Measurements from ENCODE around the gene CCT8L2. TPM values are rescaled to one million over a fixed set of nuclear protein-coding genes. Genes with fewer than 3 reads are reported as not detected.
"Not testable (repeated sequence)": the region's sequence is repeated elsewhere in the genome, so short reads cannot be mapped to it uniquely, and the experiment has no call there.

The CCT8L2 gene
- total RNA-seq, 1 experiment from 2014 or later = not detected

DNA sequence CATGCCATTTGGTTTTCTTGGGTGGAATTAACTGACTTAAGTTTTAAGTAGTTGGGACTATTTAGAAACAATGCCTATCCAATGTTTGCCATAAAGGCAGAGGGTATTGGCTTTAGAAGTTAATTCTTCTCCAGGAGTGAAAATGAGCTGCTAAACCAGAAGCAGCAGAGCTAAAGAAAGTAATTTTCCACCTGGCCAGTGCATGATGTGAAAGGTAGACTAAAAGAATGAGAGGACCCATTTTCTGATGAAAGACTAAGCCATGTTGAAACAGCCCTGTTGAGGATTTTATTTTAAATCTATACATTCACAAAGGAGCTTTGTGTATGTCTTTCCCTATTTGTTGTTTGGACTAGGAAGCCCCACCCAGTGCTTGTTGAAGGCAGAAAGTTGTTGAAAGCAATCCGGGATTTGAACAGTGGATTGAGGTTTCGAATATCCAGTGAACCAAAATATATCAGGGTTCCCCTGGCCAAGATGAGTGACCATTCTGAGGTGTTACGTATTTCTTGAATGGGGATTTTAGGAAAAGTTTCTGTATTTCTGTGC lies 23.9 kb upstream of the CCT8L2 start:
- CTCF ChIA-PET; H3K36me3 ChIP-seq (ENCODE audit: insufficient read depth, low read length, poor library complexity, severe bottlenecking); BruUV-seq (replicated peaks); DNase-seq (ENCODE audit: low spot score); POLR2A ChIA-PET (ENCODE audit: low non-redundant PET); H3K9me3 ChIP-seq (ENCODE audit: low read depth, low read length, poor library complexity, severe bottlenecking); H3K4me1 ChIP-seq (ENCODE audit: insufficient read depth, low read length, poor library complexity, severe bottlenecking); H3K27ac ChIP-seq (ENCODE audit: low read depth, low read length, poor library complexity, severe bottlenecking); intact Hi-C loops (cut with micrococcal nuclease; ENCODE audit: unreplicated experiment); H3K4me3 ChIP-seq (ENCODE audit: low read depth, low read length, poor library complexity, severe bottlenecking); H3K27me3 ChIP-seq (replicated peaks; ENCODE audit: insufficient read depth, low read depth, low read length, poor library complexity): not testable (repeated sequence)

DNA sequence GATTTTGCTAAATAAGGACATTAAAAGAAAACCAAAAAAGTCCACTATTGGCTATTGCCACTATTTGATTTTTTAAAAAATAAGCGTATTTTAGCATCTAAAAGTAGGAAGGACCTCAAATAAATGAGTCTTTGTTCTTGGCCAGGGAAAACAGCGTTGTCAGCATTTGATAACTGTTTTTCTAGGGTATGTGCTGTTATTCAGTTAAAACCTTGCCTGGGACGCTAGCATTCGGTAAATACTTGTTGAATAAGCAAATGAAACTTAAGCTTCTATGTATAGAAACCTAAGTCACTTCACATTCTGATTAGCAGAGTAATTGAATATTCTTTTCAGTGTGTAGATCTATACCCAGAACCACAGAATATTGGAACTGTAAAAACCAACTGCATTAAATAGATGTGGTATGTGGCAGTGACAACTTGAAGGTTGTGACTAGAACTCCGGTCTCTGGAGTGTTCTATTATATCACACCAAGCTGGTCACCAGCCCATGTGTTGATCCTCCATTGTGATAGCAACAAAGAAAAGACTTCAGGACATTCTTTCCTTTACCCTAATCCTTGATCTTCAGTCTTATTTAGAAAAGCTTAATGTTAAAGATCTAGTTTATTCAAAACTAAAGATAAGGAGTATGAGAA lies 23.1 kb upstream of the CCT8L2 start:
- H3K36me3 ChIP-seq (ENCODE audit: insufficient read depth, low read length, poor library complexity, severe bottlenecking); H3K4me3 ChIP-seq (ENCODE audit: low read depth, low read length, poor library complexity, severe bottlenecking); CTCF ChIA-PET; DNase-seq (ENCODE audit: low spot score); BruUV-seq (replicated peaks); H3K27me3 ChIP-seq (replicated peaks; ENCODE audit: insufficient read depth, low read depth, low read length, poor library complexity); POLR2A ChIA-PET (ENCODE audit: low non-redundant PET); H3K4me1 ChIP-seq (ENCODE audit: insufficient read depth, low read length, poor library complexity, severe bottlenecking); intact Hi-C loops (cut with micrococcal nuclease; ENCODE audit: unreplicated experiment); H3K27ac ChIP-seq (ENCODE audit: low read depth, low read length, poor library complexity, severe bottlenecking); H3K9me3 ChIP-seq (ENCODE audit: low read depth, low read length, poor library complexity, severe bottlenecking): not testable (repeated sequence)

DNA sequence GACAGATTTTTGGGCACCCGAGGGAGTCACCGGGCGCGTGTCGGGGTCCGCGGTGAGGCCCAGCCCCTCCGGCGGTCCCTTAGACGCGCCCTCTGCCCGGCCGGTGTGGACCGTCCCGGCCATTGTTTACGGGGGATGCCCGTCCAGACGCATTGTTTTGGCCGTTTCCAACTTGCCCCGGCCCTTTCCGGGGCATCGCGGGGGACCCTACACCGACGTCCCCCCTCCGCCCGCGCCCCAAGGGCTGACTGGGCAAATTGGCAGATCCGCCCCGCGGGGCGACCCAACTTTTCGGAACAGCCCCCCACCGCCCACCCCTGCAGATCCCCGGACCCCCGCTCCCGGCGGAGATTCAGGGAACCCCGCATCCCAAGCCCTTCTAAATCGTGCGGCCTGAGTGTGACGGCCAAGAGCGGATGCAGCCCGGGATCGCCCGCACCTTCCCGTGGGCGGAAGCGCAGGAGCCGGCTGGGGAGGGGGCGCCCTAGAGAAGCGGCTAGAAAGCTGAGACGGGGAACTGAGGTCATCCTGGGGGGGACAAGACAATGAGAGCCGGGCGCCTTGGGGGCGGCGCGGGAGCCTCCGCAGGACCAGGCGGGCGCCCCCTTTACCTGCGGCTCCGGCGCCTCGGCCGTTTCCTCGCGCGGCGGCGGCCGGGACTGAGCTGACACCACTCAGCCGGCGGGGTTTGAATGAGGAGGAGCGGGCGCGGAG lies 17.1 kb upstream of the CCT8L2 start:
- POLR2A ChIA-PET (ENCODE audit: low non-redundant PET) = no interaction called here
- DNase-seq (ENCODE audit: low spot score) = no peak
- CTCF ChIA-PET = no interaction called here
- H3K27me3 ChIP-seq (replicated peaks; ENCODE audit: insufficient read depth, low read depth, low read length, poor library complexity) = no peaks in the 10 kb centered on the region
- no peak overlapping the region for H3K4me3 ChIP-seq (ENCODE audit: low read depth, low read length, poor library complexity, severe bottlenecking)
- TF ChIP-seq, protein P1, sequence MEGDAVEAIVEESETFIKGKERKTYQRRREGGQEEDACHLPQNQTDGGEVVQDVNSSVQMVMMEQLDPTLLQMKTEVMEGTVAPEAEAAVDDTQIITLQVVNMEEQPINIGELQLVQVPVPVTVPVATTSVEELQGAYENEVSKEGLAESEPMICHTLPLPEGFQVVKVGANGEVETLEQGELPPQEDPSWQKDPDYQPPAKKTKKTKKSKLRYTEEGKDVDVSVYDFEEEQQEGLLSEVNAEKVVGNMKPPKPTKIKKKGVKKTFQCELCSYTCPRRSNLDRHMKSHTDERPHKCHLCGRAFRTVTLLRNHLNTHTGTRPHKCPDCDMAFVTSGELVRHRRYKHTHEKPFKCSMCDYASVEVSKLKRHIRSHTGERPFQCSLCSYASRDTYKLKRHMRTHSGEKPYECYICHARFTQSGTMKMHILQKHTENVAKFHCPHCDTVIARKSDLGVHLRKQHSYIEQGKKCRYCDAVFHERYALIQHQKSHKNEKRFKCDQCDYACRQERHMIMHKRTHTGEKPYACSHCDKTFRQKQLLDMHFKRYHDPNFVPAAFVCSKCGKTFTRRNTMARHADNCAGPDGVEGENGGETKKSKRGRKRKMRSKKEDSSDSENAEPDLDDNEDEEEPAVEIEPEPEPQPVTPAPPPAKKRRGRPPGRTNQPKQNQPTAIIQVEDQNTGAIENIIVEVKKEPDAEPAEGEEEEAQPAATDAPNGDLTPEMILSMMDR (conservative IDR thresholded peaks at IDR 0.05; ENCODE audit: low read depth, low read length) = no peak
- TF ChIP-seq EZH2 (IDR thresholded peaks at IDR 0.05; ENCODE audit: borderline replicate concordance, low read depth, low read length, poor library complexity, severe bottlenecking) = no peak
- H3K9me3 ChIP-seq (ENCODE audit: low read depth, low read length, poor library complexity, severe bottlenecking) = no peaks in the 10 kb centered on the region
- intact Hi-C loops (cut with micrococcal nuclease; ENCODE audit: unreplicated experiment) = no loop called here
- H3K27ac ChIP-seq (ENCODE audit: low read depth, low read length, poor library complexity, severe bottlenecking) = no peak overlapping the region
- no peaks in the 10 kb centered on the region for H3K4me1 ChIP-seq (ENCODE audit: insufficient read depth, low read length, poor library complexity, severe bottlenecking)
- H3K36me3 ChIP-seq (ENCODE audit: insufficient read depth, low read length, poor library complexity, severe bottlenecking) = no peaks in the 10 kb centered on the region
- no TSS peak for BruUV-seq (replicated peaks)

DNA sequence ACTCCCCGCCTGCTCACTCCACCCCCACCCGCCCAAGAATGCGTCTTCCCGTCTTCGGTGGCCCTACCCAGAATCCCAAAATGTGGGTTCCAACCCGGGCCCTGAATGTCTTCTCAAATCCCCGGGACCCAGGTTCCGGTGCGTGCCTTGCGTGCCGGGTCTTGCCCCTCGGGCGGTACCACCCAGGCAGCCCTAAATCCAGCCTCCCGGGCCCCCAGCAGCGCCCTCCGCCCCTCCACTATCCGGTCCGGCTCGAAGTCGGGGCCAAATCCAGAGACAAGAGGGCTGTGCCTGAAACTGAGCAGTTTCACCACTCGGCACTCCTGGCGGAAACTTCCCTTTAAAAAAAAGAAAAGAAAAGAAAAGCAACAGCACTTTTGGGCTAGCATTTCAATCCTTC lies 16.3 kb upstream of the CCT8L2 start:
- BruUV-seq (replicated peaks) = no TSS peak
- POLR2A ChIA-PET (ENCODE audit: low non-redundant PET) = no interaction called here

DNA sequence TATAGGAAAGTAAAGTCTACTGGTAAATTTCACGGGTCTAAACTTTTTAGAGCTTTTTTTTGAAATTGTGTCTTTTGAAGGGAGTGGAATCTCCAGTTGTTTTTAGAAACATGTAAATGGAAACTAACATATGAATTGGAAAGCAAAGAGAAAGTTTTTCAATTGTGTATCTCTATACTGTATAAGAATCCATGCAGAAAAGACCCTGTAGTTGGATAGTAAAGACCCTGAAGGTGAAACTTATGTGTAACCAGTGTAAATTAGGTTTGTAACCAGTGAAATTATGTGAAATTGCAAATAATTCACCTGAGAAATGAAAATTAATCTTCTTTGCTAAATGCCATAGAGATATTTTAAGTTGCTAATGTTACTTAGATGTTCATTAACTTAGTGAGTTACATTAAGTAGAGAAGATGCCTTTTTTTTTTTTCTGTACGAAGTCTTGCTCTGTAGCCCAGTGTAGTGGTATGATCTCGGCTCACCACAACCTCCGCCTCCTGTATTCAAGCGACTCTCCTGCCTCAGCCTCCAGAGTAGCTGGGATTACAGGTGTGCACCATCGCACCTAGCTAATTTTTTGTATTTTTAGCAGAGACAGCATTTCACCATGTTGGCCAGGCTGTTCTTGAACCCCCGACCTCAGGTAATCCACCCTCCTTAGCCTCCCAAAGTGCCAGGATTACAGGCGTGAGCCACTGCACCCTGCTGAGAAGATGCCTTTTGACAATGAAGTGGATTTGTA lies 11.8 kb upstream of the CCT8L2 start:
- POLR2A ChIA-PET (ENCODE audit: low non-redundant PET) = not testable (repeated sequence)

More for the DNA sequence above, 16.3 kb upstream of the CCT8L2 start:
- no peak for DNase-seq (ENCODE audit: low spot score)
- CTCF ChIA-PET = no interaction called here
- intact Hi-C loops (cut with micrococcal nuclease; ENCODE audit: unreplicated experiment) = no loop called here
- Histone ChIP-seq H3K27me3 (replicated peaks; ENCODE audit: insufficient read depth, low read depth, low read length, poor library complexity) (no peaks in the 10 kb centered on the region), H3K4me3 (ENCODE audit: low read depth, low read length, poor library complexity, severe bottlenecking) (no peak overlapping the region), H3K9me3 (ENCODE audit: low read depth, low read length, poor library complexity, severe bottlenecking) (no peaks in the 10 kb centered on the region), H3K4me1 (ENCODE audit: insufficient read depth, low read length, poor library complexity, severe bottlenecking) (no peaks in the 10 kb centered on the region), H3K36me3 (ENCODE audit: insufficient read depth, low read length, poor library complexity, severe bottlenecking) (no peaks in the 10 kb centered on the region), H3K27ac (ENCODE audit: low read depth, low read length, poor library complexity, severe bottlenecking) (no peak overlapping the region)
- TF ChIP-seq, protein P1 (conservative IDR thresholded peaks at IDR 0.05; ENCODE audit: low read depth, low read length) = no peak
- TF ChIP-seq EZH2 (IDR thresholded peaks at IDR 0.05; ENCODE audit: borderline replicate concordance, low read depth, low read length, poor library complexity, severe bottlenecking) = no peak

More for the DNA sequence above, 11.8 kb upstream of the CCT8L2 start:
- H3K36me3 ChIP-seq (ENCODE audit: insufficient read depth, low read length, poor library complexity, severe bottlenecking); CTCF ChIA-PET; H3K4me1 ChIP-seq (ENCODE audit: insufficient read depth, low read length, poor library complexity, severe bottlenecking); H3K27ac ChIP-seq (ENCODE audit: low read depth, low read length, poor library complexity, severe bottlenecking); BruUV-seq (replicated peaks); H3K27me3 ChIP-seq (replicated peaks; ENCODE audit: insufficient read depth, low read depth, low read length, poor library complexity); DNase-seq (ENCODE audit: low spot score); H3K4me3 ChIP-seq (ENCODE audit: low read depth, low read length, poor library complexity, severe bottlenecking); intact Hi-C loops (cut with micrococcal nuclease; ENCODE audit: unreplicated experiment); H3K9me3 ChIP-seq (ENCODE audit: low read depth, low read length, poor library complexity, severe bottlenecking): not testable (repeated sequence)

Measured in A673 (cell line).